Measurements from ENCODE around the gene PDXK. TPM values are rescaled to one million over a fixed set of nuclear protein-coding genes. Genes with fewer than 3 reads are reported as not detected.

PDXK gene
- total and polyA plus RNA-seq, 9 of the 15 experiments (the other 6 are each of a cell fraction or from before 2014, with no cell fraction given), result 5.6 to 162 (median 76.5) TPM

GRCh38 chr21:43789276-43790009, 70.5 kb downstream of the PDXK start, which contains the start of gene RRP1 (continued):
- TF ChIP-seq, protein P1, sequence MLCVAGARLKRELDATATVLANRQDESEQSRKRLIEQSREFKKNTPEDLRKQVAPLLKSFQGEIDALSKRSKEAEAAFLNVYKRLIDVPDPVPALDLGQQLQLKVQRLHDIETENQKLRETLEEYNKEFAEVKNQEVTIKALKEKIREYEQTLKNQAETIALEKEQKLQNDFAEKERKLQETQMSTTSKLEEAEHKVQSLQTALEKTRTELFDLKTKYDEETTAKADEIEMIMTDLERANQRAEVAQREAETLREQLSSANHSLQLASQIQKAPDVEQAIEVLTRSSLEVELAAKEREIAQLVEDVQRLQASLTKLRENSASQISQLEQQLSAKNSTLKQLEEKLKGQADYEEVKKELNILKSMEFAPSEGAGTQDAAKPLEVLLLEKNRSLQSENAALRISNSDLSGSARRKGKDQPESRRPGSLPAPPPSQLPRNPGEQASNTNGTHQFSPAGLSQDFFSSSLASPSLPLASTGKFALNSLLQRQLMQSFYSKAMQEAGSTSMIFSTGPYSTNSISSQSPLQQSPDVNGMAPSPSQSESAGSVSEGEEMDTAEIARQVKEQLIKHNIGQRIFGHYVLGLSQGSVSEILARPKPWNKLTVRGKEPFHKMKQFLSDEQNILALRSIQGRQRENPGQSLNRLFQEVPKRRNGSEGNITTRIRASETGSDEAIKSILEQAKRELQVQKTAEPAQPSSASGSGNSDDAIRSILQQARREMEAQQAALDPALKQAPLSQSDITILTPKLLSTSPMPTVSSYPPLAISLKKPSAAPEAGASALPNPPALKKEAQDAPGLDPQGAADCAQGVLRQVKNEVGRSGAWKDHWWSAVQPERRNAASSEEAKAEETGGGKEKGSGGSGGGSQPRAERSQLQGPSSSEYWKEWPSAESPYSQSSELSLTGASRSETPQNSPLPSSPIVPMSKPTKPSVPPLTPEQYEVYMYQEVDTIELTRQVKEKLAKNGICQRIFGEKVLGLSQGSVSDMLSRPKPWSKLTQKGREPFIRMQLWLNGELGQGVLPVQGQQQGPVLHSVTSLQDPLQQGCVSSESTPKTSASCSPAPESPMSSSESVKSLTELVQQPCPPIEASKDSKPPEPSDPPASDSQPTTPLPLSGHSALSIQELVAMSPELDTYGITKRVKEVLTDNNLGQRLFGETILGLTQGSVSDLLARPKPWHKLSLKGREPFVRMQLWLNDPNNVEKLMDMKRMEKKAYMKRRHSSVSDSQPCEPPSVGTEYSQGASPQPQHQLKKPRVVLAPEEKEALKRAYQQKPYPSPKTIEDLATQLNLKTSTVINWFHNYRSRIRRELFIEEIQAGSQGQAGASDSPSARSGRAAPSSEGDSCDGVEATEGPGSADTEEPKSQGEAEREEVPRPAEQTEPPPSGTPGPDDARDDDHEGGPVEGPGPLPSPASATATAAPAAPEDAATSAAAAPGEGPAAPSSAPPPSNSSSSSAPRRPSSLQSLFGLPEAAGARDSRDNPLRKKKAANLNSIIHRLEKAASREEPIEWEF (CRISPR knock-in tag; IDR thresholded peaks at IDR 0.05), result no peak
- TF ChIP-seq PTRF (tag; IDR thresholded peaks at IDR 0.05) (no peak), PHB2 (IDR thresholded peaks at IDR 0.05; ENCODE audit: low read depth) (no peak), ZNF224 (CRISPR knock-in tag; IDR thresholded peaks at IDR 0.05) (no peak), CHD2 (IDR thresholded peaks at IDR 0.05; ENCODE audit: low read depth, low read length) (peak; percentile 47; the same call in 1 of the 2 replicates), EP400 (IDR thresholded peaks at IDR 0.05) (peak; percentile 98), ZFP30 (CRISPR knock-in tag; IDR thresholded peaks at IDR 0.05; ENCODE audit: borderline replicate concordance) (no peak), RHOXF2B (CRISPR knock-in tag; conservative IDR thresholded peaks at IDR 0.05) (no peak), SNRNP70 (optimal IDR thresholded peaks at IDR 0.05; ENCODE audit: low read depth, low read length) (no peak), GTF3C2 (IDR thresholded peaks at IDR 0.05; ENCODE audit: borderline replicate concordance, extremely low read depth, insufficient read length) (no peak), ZNF140 (CRISPR knock-in tag; IDR thresholded peaks at IDR 0.05) (no peak), MYC (IDR thresholded peaks at IDR 0.05; ENCODE audit: low read depth, low read length) (peak; percentile 100), MYC (CRISPR knock-in tag; IDR thresholded peaks at IDR 0.05; ENCODE audit: borderline replicate concordance, low read depth) (no peak), GTF2F1 (IDR thresholded peaks at IDR 0.05; ENCODE audit: low read depth, low read length) (peak; percentile 78; the same call in 1 of the 2 replicates), KAT8 (IDR thresholded peaks at IDR 0.05; ENCODE audit: low read depth) (no peak)
- TF ChIP-seq, protein P2, sequence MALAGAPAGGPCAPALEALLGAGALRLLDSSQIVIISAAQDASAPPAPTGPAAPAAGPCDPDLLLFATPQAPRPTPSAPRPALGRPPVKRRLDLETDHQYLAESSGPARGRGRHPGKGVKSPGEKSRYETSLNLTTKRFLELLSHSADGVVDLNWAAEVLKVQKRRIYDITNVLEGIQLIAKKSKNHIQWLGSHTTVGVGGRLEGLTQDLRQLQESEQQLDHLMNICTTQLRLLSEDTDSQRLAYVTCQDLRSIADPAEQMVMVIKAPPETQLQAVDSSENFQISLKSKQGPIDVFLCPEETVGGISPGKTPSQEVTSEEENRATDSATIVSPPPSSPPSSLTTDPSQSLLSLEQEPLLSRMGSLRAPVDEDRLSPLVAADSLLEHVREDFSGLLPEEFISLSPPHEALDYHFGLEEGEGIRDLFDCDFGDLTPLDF (CRISPR knock-in tag; IDR thresholded peaks at IDR 0.05), result peak; percentile 84
- TF ChIP-seq, protein P3, sequence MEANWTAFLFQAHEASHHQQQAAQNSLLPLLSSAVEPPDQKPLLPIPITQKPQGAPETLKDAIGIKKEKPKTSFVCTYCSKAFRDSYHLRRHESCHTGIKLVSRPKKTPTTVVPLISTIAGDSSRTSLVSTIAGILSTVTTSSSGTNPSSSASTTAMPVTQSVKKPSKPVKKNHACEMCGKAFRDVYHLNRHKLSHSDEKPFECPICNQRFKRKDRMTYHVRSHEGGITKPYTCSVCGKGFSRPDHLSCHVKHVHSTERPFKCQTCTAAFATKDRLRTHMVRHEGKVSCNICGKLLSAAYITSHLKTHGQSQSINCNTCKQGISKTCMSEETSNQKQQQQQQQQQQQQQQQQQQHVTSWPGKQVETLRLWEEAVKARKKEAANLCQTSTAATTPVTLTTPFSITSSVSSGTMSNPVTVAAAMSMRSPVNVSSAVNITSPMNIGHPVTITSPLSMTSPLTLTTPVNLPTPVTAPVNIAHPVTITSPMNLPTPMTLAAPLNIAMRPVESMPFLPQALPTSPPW (CRISPR knock-in tag; IDR thresholded peaks at IDR 0.05), result peak; percentile 90

Measured in K562 (cell line).